GM12874 (cell line): Measurements from ENCODE around the gene TCF12.

ENCODE experiments used
- CTCF ChIP-seq: IDR thresholded peaks from 2 replicates; pipeline ENCODE4 v1.5.1; 2011; ENCODE audit warnings: low read depth, mild to moderate bottlenecking, control low read depth, low read length, moderate library complexity; ENCODE audit not compliant: insufficient read depth

TCF12 gene

GRCh38 chr15:57171426-57171825, 253.0 kb downstream of the TCF12 start:
- TF ChIP-seq CTCF = no peak

- TF ChIP-seq CTCF = no peak
Observed at GRCh38 chr15:57172925-57173324, 254.5 kb downstream of the TCF12 start.

GRCh38 chr15:57183041-57183440, 264.6 kb downstream of the TCF12 start:
- no peak for TF ChIP-seq CTCF

GRCh38 chr15:57183614-57184344, 265.3 kb downstream of the TCF12 start:
- TF ChIP-seq CTCF = no peak

- TF ChIP-seq CTCF = no peak
Observed at GRCh38 chr15:57184502-57184901, 266.1 kb downstream of the TCF12 start.

GRCh38 chr15:57185507-57186074, 267.1 kb downstream of the TCF12 start:
- TF ChIP-seq CTCF = no peak

- TF ChIP-seq CTCF = no peak
Observed at GRCh38 chr15:57189466-57189865, 271.0 kb downstream of the TCF12 start.
